WTC11 (cell line): ENCODE results near the gene IVD. TPM values are rescaled to one million over a fixed set of nuclear protein-coding genes. Genes with fewer than 3 reads are reported as not detected.
A peak's percentile ranks its signal among the peaks of the same experiment; 100 is the strongest.

Experiments
- ATAC-seq: fragments of 200-7000 bp; cut with Tn5 transposase; 2 replicates; pipeline ENCODE4 v1.10.0; 2021; ENCODE audit warnings: mild to moderate bottlenecking, moderate library complexity
- CTCF ChIA-PET: fragments of 300-600 bp; sonication (Branson Sonifier 250); formaldehyde crosslinking; loops from one replicate; lab custom pipeline; 2021; ENCODE audit warnings: antibody characterized with exemption; lab: Charles Lee
- POLR2A ChIA-PET: fragments of 350-600 bp; sonication (Branson Sonifier 250); formaldehyde crosslinking; loops from one replicate; lab custom pipeline; 2021; ENCODE audit warnings: antibody characterized with exemption; lab: Charles Lee
- DNase-seq: peaks from one replicate; pipeline ENCODE4 v3.0.0; 2021; ENCODE audit warnings: low spot score
- H3K27ac Mint-ChIP-seq: 2 replicates; pipeline ENCODE4 v1.8.0; 2021; ENCODE audit warnings: mixed read lengths
- H3K27me3 Mint-ChIP-seq: 2 replicates; pipeline ENCODE4 v1.8.0; 2021; ENCODE audit warnings: low read depth, mild to moderate bottlenecking, moderate library complexity, mixed read lengths
- H3K36me3 Mint-ChIP-seq: 2 replicates; pipeline ENCODE4 v1.8.0; 2021; ENCODE audit warnings: mixed read lengths
- H3K4me1 Mint-ChIP-seq: 2 replicates; pipeline ENCODE4 v1.8.0; 2022; ENCODE audit warnings: mixed read lengths
- H3K4me3 Mint-ChIP-seq: 2 replicates; pipeline ENCODE4 v1.8.0; 2021; ENCODE audit warnings: mild to moderate bottlenecking, moderate library complexity, mixed read lengths
- H3K9me3 Mint-ChIP-seq: 2 replicates; pipeline ENCODE4 v1.8.0; 2021; ENCODE audit warnings: mixed read lengths
- ATF1 ChIP-seq: sonication (generic); formaldehyde crosslinking; IDR thresholded peaks from 2 replicates; pipeline ENCODE4 v1.8.1; 2023; ENCODE audit warnings: mild to moderate bottlenecking, moderate library complexity, missing genetic modification reagents
- CREB1 ChIP-seq: sonication (generic); formaldehyde crosslinking; IDR thresholded peaks from 2 replicates; pipeline ENCODE4 v1.8.0; 2023; ENCODE audit warnings: mild to moderate bottlenecking, missing genetic modification reagents
- FOXJ3 ChIP-seq: sonication (generic); formaldehyde crosslinking; IDR thresholded peaks from 2 replicates; pipeline ENCODE4 v1.9.0; 2021; ENCODE audit warnings: missing genetic modification reagents, mild to moderate bottlenecking, borderline replicate concordance
- FOXK1 ChIP-seq: sonication (generic); formaldehyde crosslinking; IDR thresholded peaks from 2 replicates; pipeline ENCODE4 v1.8.0; 2022; ENCODE audit warnings: mild to moderate bottlenecking, moderate library complexity, missing genetic modification reagents
- GABPB1 ChIP-seq: sonication (generic); formaldehyde crosslinking; IDR thresholded peaks from 2 replicates; pipeline ENCODE4 v1.8.1; 2023; ENCODE audit warnings: mild to moderate bottlenecking, missing genetic modification reagents
- GRHL2 ChIP-seq: fragments of 250-450 bp; sonication (Bioruptor Pico); IDR thresholded peaks from 2 replicates; pipeline ENCODE4 v1.8.0; 2022; ENCODE audit warnings: mild to moderate bottlenecking, moderate library complexity; ENCODE audit not compliant: insufficient replicate concordance, severe bottlenecking
- IRF2 ChIP-seq: sonication (generic); formaldehyde crosslinking; IDR thresholded peaks from 2 replicates; pipeline ENCODE4 v1.8.0; 2022; ENCODE audit warnings: low read depth, missing genetic modification reagents, borderline replicate concordance
- JUN ChIP-seq: sonication (generic); formaldehyde crosslinking; IDR thresholded peaks from 2 replicates; pipeline ENCODE4 v1.8.0; 2023; ENCODE audit warnings: mild to moderate bottlenecking, missing genetic modification reagents
- KAT7 ChIP-seq: sonication (generic); formaldehyde crosslinking; IDR thresholded peaks from 2 replicates; pipeline ENCODE4 v1.8.1; 2023; ENCODE audit warnings: missing genetic modification reagents, mild to moderate bottlenecking, borderline replicate concordance
- NFE2L1 ChIP-seq: sonication (generic); formaldehyde crosslinking; IDR thresholded peaks from 2 replicates; pipeline ENCODE4 v1.8.1; 2023; ENCODE audit warnings: missing genetic modification reagents
- ZNF138 ChIP-seq: sonication (generic); formaldehyde crosslinking; conservative IDR thresholded peaks from 2 replicates; pipeline ENCODE4 v1.8.1; 2022; ENCODE audit warnings: mild to moderate bottlenecking, moderate library complexity, missing genetic modification reagents
- total RNA-seq: library from RNA; stranded (reverse); gene quantifications from 3 replicates; pipeline ENCODE4 v1.2.3, GENCODE V29; 2021
- TF ChIP-seq, protein P1 (sequence below): sonication (generic); formaldehyde crosslinking; IDR thresholded peaks from 2 replicates; pipeline ENCODE4 v1.8.0; 2023; ENCODE audit warnings: missing genetic modification reagents, mild to moderate bottlenecking, borderline replicate concordance
- TF ChIP-seq, protein P2 (sequence below): sonication (generic); formaldehyde crosslinking; IDR thresholded peaks from 2 replicates; pipeline ENCODE4 v1.8.0; 2023; ENCODE audit warnings: missing genetic modification reagents
- TF ChIP-seq, protein P3 (sequence below): sonication (generic); formaldehyde crosslinking; IDR thresholded peaks from 2 replicates; pipeline ENCODE4 v1.8.1; 2022; ENCODE audit warnings: low read depth, mild to moderate bottlenecking, moderate library complexity, missing genetic modification reagents, borderline replicate concordance
- TF ChIP-seq, protein P4 (sequence below): sonication (generic); formaldehyde crosslinking; IDR thresholded peaks from 2 replicates; pipeline ENCODE4 v1.8.1; 2022; ENCODE audit warnings: mild to moderate bottlenecking, moderate library complexity, missing genetic modification reagents
- TF ChIP-seq, protein P5 (sequence below): sonication (generic); formaldehyde crosslinking; IDR thresholded peaks from 2 replicates; pipeline ENCODE4 v1.8.0; 2023; ENCODE audit warnings: mild to moderate bottlenecking, missing genetic modification reagents
- TF ChIP-seq, protein P6 (sequence below): sonication (generic); formaldehyde crosslinking; IDR thresholded peaks from 2 replicates; pipeline ENCODE4 v1.8.0; 2022; ENCODE audit warnings: missing genetic modification reagents
- TF ChIP-seq, protein P7 (sequence below): sonication (generic); formaldehyde crosslinking; conservative IDR thresholded peaks from 2 replicates; pipeline ENCODE4 v1.8.1; 2022; ENCODE audit warnings: mild to moderate bottlenecking, missing genetic modification reagents
- TF ChIP-seq, protein P8 (sequence below): sonication (generic); formaldehyde crosslinking; IDR thresholded peaks from 2 replicates; pipeline ENCODE4 v1.8.1; 2023; ENCODE audit warnings: mild to moderate bottlenecking, missing genetic modification reagents

IVD gene
- total RNA-seq, 1 experiment from 2014 or later = 96.1 TPM

DNA sequence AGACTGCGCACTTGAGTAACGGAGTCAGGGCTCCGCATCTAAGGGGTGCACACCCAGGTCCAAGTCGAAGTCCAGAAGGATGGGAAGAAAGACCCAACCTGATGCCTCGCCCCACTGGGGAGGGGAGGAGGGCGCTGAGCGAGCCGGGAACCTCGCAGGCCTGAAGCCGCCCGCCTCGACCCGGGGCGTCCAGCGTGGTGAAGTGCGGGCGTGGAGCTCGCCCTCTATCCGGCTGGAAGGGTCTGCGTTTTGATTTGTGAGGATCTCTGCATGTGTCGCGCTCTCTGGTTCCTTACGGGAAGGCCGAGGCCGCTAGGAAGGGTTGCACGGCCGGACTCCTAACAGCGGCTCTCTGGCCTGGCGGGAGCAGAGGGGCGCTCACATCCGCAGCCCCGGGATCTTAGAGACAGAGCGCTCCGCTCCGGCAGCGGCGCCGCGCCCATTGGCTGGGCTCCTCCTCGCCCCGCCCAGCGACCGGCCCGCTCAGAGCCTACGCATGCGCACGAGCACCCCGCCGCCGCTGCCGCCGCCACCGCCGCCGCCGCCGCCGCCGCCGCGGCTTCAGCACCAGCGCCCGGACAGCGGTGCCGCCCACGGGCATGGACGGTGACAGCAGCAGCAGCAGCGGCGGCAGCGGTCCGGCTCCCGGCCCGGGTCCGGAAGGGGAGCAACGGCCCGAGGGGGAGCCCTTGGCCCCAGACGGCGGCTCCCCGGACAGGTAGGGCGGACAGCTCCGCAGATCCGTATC is 47.7 kb upstream of the IVD start, which contains the start of gene DISP2:
Gene DISP2, plus strand, starts transcription at position 497 of the 748 bp plus-strand sequence. Its CDS starts 103 bp downstream, at position 600.
- DNase-seq = peak; percentile 91
- H3K27ac Mint-ChIP-seq = no peak within 1 kb of the TSS
- H3K27me3 Mint-ChIP-seq = peaks cover 34% of the 10 kb centered on the region
- peak; percentile 88 for ATAC-seq
- H3K4me1 Mint-ChIP-seq = peaks cover 29% of the 10 kb centered on the region
- ChIA-PET POLR2A (interaction anchor here (0.9 kb wide), 1 partner anchor 9 kb away, joined by 3 read pairs; no protein-coding TSS in a partner anchor), CTCF (interaction anchor here (0.6 to 7.2 kb wide), 9 partner anchors 10 to 575 kb away, joined by 3 to 63 read pairs (median 5); partner anchors contain the start of gene FSIP1)
- no peaks in the 10 kb centered on the region for H3K36me3 Mint-ChIP-seq
- peak within 1 kb of the TSS; percentile 78 for H3K4me3 Mint-ChIP-seq
- no peaks in the 10 kb centered on the region for H3K9me3 Mint-ChIP-seq
- TF ChIP-seq FOXJ3 (CRISPR knock-in tag) (no peak), JUN (CRISPR knock-in tag) (no peak), GABPB1 (no peak), IRF2 (no peak), FOXK1 (CRISPR knock-in tag) (no peak; the same call in 1 of the 2 replicates), KAT7 (0 out of 2 replicates have a peak, but pooled peaks have one; percentile 49), CREB1 (CRISPR knock-in tag) (no peak), GRHL2 (CRISPR knock-in tag) (no peak), NFE2L1 (CRISPR knock-in tag) (no peak), ATF1 (no peak), ZNF138 (no peak)
- TF ChIP-seq, protein P1, sequence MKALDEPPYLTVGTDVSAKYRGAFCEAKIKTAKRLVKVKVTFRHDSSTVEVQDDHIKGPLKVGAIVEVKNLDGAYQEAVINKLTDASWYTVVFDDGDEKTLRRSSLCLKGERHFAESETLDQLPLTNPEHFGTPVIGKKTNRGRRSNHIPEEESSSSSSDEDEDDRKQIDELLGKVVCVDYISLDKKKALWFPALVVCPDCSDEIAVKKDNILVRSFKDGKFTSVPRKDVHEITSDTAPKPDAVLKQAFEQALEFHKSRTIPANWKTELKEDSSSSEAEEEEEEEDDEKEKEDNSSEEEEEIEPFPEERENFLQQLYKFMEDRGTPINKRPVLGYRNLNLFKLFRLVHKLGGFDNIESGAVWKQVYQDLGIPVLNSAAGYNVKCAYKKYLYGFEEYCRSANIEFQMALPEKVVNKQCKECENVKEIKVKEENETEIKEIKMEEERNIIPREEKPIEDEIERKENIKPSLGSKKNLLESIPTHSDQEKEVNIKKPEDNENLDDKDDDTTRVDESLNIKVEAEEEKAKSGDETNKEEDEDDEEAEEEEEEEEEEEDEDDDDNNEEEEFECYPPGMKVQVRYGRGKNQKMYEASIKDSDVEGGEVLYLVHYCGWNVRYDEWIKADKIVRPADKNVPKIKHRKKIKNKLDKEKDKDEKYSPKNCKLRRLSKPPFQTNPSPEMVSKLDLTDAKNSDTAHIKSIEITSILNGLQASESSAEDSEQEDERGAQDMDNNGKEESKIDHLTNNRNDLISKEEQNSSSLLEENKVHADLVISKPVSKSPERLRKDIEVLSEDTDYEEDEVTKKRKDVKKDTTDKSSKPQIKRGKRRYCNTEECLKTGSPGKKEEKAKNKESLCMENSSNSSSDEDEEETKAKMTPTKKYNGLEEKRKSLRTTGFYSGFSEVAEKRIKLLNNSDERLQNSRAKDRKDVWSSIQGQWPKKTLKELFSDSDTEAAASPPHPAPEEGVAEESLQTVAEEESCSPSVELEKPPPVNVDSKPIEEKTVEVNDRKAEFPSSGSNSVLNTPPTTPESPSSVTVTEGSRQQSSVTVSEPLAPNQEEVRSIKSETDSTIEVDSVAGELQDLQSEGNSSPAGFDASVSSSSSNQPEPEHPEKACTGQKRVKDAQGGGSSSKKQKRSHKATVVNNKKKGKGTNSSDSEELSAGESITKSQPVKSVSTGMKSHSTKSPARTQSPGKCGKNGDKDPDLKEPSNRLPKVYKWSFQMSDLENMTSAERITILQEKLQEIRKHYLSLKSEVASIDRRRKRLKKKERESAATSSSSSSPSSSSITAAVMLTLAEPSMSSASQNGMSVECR (CRISPR knock-in tag) = no peak
- TF ChIP-seq, protein P2, sequence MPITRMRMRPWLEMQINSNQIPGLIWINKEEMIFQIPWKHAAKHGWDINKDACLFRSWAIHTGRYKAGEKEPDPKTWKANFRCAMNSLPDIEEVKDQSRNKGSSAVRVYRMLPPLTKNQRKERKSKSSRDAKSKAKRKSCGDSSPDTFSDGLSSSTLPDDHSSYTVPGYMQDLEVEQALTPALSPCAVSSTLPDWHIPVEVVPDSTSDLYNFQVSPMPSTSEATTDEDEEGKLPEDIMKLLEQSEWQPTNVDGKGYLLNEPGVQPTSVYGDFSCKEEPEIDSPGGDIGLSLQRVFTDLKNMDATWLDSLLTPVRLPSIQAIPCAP (CRISPR knock-in tag) = 0 out of 2 replicates have a peak, but pooled peaks have one; percentile 14
- TF ChIP-seq, protein P3, sequence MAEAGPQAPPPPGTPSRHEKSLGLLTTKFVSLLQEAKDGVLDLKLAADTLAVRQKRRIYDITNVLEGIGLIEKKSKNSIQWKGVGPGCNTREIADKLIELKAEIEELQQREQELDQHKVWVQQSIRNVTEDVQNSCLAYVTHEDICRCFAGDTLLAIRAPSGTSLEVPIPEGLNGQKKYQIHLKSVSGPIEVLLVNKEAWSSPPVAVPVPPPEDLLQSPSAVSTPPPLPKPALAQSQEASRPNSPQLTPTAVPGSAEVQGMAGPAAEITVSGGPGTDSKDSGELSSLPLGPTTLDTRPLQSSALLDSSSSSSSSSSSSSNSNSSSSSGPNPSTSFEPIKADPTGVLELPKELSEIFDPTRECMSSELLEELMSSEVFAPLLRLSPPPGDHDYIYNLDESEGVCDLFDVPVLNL (CRISPR knock-in tag) = 0 out of 2 replicates have a peak, but pooled peaks have one; percentile 39
- TF ChIP-seq, protein P4, sequence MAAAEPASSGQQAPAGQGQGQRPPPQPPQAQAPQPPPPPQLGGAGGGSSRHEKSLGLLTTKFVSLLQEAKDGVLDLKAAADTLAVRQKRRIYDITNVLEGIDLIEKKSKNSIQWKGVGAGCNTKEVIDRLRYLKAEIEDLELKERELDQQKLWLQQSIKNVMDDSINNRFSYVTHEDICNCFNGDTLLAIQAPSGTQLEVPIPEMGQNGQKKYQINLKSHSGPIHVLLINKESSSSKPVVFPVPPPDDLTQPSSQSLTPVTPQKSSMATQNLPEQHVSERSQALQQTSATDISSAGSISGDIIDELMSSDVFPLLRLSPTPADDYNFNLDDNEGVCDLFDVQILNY (CRISPR knock-in tag) = no peak; the same call in 1 of the 2 replicates
- TF ChIP-seq, protein P5, sequence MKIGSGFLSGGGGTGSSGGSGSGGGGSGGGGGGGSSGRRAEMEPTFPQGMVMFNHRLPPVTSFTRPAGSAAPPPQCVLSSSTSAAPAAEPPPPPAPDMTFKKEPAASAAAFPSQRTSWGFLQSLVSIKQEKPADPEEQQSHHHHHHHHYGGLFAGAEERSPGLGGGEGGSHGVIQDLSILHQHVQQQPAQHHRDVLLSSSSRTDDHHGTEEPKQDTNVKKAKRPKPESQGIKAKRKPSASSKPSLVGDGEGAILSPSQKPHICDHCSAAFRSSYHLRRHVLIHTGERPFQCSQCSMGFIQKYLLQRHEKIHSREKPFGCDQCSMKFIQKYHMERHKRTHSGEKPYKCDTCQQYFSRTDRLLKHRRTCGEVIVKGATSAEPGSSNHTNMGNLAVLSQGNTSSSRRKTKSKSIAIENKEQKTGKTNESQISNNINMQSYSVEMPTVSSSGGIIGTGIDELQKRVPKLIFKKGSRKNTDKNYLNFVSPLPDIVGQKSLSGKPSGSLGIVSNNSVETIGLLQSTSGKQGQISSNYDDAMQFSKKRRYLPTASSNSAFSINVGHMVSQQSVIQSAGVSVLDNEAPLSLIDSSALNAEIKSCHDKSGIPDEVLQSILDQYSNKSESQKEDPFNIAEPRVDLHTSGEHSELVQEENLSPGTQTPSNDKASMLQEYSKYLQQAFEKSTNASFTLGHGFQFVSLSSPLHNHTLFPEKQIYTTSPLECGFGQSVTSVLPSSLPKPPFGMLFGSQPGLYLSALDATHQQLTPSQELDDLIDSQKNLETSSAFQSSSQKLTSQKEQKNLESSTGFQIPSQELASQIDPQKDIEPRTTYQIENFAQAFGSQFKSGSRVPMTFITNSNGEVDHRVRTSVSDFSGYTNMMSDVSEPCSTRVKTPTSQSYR (CRISPR knock-in tag) = no peak
- TF ChIP-seq, protein P6, sequence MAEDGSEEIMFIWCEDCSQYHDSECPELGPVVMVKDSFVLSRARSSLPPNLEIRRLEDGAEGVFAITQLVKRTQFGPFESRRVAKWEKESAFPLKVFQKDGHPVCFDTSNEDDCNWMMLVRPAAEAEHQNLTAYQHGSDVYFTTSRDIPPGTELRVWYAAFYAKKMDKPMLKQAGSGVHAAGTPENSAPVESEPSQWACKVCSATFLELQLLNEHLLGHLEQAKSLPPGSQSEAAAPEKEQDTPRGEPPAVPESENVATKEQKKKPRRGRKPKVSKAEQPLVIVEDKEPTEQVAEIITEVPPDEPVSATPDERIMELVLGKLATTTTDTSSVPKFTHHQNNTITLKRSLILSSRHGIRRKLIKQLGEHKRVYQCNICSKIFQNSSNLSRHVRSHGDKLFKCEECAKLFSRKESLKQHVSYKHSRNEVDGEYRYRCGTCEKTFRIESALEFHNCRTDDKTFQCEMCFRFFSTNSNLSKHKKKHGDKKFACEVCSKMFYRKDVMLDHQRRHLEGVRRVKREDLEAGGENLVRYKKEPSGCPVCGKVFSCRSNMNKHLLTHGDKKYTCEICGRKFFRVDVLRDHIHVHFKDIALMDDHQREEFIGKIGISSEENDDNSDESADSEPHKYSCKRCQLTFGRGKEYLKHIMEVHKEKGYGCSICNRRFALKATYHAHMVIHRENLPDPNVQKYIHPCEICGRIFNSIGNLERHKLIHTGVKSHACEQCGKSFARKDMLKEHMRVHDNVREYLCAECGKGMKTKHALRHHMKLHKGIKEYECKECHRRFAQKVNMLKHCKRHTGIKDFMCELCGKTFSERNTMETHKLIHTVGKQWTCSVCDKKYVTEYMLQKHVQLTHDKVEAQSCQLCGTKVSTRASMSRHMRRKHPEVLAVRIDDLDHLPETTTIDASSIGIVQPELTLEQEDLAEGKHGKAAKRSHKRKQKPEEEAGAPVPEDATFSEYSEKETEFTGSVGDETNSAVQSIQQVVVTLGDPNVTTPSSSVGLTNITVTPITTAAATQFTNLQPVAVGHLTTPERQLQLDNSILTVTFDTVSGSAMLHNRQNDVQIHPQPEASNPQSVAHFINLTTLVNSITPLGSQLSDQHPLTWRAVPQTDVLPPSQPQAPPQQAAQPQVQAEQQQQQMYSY = no peak
- TF ChIP-seq, protein P7, sequence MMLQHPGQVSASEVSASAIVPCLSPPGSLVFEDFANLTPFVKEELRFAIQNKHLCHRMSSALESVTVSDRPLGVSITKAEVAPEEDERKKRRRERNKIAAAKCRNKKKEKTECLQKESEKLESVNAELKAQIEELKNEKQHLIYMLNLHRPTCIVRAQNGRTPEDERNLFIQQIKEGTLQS = no peak
- TF ChIP-seq, protein P8, sequence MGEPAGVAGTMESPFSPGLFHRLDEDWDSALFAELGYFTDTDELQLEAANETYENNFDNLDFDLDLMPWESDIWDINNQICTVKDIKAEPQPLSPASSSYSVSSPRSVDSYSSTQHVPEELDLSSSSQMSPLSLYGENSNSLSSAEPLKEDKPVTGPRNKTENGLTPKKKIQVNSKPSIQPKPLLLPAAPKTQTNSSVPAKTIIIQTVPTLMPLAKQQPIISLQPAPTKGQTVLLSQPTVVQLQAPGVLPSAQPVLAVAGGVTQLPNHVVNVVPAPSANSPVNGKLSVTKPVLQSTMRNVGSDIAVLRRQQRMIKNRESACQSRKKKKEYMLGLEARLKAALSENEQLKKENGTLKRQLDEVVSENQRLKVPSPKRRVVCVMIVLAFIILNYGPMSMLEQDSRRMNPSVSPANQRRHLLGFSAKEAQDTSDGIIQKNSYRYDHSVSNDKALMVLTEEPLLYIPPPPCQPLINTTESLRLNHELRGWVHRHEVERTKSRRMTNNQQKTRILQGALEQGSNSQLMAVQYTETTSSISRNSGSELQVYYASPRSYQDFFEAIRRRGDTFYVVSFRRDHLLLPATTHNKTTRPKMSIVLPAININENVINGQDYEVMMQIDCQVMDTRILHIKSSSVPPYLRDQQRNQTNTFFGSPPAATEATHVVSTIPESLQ (CRISPR knock-in tag) = no peak
